Measurements from ENCODE around the gene CPED1.
"Not testable (repeated sequence)": the region's sequence is repeated elsewhere in the genome, so short reads cannot be mapped to it uniquely, and the experiment has no call there.

Gene CPED1

GRCh38 chr7:121157885-121158590, 169.5 kb downstream of the CPED1 start:
- no peak for DNase-seq

DNA sequence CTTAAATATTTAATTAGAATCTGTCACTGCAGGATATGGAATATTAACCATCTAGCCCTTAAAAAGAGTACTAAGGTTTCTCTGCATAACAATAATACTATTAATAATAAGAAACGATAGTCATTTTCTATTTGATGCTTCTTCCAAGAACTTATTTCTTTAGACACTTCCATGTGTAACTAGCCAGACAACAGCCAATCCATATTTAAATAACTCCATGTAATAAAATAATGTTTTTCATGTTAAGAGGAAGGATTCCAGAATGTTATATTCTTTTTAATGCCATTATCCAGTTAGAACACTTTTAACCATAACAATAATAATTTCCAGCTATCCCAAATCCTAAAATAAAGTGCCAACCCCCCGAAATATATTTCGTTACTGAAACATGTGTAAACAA, 170.2 kb downstream of the CPED1 start:
- DNase-seq: no peak

DNA sequence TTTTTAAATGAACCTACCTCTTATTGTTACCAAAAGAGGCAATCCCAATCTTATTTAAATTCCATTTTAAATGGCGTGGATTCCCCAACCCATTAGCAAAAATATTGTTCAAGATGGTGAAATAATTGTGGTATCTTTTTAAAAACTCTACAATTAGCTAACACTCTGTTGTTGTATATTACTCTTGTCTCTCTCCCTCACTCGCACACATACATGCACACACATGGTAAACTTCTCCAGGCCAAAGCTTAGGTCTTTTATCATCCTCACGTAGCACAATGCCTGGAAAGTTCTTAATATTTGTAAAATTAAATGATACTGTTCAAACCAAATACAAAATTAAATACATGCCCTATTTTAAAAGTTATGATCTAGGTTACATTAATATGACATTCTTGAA, 171.0 kb downstream of the CPED1 start:
- DNase-seq: no peak

DNA sequence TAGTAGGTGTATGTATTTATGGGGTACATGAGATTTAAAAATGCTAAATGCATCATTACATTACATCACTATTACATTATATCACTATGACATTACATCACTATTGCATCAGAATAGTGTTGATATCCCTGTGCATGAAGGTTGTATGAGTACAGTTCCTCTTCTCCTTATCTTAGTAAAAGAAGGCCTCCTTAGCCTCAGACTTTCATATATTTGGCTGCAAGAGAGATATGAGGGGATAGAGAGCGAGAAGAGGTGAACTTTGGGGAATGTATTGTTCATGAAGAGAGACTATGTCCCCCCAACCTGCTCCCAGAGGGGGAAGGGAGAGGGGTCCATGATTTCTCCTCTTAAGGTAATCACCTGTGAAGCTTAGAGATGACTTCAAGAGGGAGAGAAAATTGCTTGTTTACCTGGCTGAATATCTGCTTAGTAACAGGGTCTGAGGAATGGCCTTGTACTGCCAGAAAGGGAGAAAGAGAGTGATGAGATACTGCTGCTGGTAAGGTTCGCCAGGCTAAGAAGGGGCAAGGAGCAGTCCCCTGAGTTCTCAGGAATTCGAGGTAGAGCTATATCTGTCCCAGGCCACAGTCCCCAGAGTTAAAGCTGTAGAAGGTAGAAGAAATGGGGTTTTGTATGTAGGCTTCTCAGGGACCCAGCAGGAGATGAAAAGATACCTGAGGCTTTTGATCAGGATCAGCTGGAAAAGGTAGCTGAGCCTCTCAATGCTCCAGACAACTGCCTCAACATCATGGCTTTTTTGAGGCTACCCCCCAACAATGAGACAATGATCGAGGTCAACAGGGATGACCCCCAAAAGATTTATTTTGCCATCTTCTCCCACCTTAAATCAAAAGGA, 171.9 kb downstream of the CPED1 start:
- DNase-seq: no peak

GRCh38 chr7:121163699-121164098, 175.2 kb downstream of the CPED1 start:
- no peak for DNase-seq

- no peak for DNase-seq
These were observed 175.7 kb downstream of the CPED1 start for GRCh38 chr7:121164247-121164646.

DNA sequence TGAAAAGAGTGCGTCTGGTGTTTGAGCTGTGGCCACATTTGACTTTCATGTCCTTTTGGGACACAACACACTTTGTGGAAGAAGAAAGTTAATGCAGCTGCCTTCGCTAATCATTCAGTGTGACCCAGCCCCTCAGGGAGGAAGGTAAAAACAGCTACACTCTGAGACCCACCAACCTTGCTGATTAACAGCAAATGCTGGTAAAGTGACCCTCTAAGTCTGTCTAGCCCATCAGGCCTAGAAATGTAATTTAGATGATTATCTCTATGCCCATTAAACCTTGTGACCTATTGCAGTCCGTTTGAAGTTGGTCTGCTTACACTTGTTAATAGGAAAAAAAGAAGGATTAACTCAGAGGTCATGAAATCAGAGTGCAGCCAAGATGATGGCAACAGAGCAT, 178.4 kb downstream of the CPED1 start:
- DNase-seq: no peak

DNA sequence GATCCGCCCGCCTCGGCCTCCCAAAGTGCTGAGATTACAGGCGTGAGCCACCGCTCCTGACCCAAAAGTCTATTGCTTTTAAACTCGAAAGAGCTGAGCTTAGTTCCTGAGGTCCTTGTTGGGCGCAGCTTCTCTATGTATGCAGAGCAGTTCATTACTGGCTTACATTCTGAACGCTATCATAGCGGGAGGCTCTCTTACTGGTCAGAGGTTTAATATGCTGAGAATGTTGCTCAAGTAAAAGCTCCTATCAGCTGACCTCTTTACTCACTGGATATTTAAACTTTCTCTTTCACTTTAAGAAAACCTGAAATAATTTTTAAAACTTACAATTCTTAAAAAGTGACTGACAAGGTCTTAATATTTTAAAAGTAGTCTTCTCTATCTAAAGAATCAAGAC, 179.5 kb downstream of the CPED1 start:
- no peak for DNase-seq

GRCh38 chr7:121169469-121169868, 181.0 kb downstream of the CPED1 start:
- no peak for DNase-seq

DNA sequence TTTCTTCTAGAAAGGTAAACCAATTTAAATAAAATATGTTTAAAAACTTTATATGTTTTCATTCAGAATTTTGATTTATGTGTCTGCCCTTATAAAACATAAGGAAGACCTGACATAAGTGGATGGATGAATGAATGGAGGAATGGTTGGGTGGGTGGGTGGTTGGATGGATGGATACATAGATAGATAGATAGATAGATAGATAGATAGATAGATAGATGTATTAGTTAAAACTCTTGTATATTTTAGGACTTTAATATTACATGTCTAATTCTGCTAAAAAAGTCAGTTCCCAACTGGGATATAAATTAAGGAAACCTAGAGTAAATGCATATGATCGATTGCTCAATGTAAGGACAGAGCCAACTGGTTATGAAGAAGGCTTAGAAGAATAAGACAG, 184.0 kb downstream of the CPED1 start:
- DNase-seq: no peak

DNA sequence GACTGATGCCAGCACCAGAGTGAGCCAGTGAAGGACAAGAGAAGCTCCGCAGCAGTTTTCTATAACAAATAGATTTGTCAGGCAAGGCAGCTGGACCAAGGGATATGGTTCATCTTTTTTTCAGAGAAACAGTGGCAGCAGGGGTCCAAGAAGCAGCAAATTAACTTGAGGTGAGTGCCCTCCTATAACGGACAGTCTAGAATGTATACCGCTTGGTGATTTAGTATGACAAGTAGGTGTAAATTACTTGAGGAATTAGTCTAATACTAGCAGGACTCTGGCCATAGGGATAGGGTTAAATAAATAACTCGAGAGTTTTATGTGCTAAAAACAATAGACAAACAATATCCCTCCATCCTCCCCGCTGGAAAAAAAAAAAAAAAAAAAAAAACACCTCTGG, 187.3 kb downstream of the CPED1 start:
- DNase-seq: no peak

GRCh38 chr7:121178452-121178851, 189.9 kb downstream of the CPED1 start:
- DNase-seq: no peak

DNA sequence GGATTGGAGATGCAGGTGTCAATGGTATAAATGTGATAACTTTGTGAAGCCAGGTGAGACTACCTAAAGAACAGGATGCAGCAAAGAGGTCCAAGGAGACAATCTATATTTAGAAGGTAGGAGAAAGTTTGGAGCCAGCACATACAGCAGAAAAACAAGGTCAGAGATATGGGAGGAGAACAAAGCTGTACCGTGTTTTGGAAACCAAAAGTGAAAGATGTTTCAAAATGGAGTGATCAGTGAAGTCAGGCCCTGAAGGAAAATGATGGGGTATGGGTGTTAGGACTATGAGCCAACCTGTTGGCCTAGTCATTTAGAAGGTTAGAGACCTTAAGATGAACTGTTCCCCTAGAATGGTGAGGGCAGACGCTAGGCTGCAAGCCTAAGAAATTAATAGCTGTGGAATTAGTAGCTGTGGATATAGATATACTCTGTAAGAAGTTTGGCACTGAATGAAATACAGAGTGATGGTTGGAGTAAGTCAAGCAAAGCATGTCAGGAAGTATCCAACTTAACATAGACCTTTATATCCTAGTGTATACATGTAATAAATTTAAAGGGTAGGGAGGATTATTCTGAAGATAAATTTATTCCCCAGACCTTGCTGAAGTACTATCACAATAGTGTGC, 190.5 kb downstream of the CPED1 start:
- no peak for DNase-seq

DNA sequence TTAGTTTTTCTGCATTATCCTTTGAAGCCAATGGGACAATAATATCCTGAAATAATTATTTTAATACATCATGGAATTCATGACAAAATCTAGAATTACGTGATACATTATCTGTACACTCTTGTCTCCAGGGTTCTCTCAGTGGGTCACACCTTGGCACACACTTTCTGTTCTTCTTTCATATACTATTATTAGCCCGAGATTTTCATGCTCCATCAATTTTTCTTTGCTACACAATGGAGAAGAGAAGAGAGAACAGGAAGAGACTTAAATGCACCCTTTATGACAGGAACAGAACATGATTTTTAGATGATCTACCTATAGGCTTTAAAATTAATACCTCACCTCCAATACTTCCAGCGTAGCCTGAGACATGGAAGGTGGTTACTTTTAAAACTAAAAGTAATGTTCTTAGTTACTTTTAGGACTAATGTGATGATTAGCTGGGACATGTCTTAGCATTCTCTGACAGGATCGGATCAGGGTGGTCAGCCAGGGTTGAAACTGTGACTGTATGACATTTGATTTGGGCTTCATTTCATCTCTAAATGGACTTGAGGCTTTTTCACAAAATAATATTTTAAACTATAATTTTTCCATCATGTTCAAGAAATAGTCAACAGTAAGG, 192.0 kb downstream of the CPED1 start:
- no peak for DNase-seq

- DNase-seq: no peak
These were observed 192.8 kb downstream of the CPED1 start for GRCh38 chr7:121181357-121181756.

DNA sequence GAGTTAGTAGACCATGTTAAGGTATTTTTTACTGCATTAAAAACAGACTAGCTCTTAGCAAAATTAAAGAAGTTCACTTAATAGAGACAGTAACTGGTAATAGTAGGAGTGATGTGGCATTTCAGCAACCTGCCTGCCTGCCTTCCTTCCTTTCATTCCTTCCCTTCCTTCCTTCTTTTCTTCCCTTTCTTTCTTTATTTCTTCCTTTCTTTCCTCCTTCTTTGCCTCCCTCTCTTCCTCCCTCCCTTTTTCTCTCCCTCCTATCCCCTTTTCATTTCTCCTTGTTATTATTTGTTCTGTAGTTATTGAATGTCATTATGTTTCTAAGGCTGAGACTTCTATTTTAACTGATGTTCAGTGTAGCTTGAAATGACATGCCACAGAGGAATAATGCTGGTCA, 193.8 kb downstream of the CPED1 start:
- no peak for DNase-seq

DNA sequence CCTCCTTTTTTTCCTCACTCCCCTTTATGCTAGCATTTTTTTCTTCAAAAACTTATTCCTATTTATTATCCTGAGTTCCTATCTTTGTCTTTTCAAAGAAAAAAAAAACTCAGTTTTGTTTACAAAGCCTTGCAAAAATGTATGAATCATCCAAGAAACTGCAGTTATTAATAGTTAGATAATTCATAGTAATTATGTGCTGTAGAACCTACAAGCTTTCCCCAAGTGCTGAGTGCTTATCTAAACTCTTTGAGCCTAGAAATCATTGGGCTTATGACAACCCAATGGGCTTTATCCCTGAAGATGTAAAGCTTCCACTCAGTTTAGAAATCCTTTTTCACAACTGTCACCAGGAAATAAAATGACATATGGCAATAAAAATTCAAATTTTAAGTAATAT, 194.4 kb downstream of the CPED1 start:
- DNase-seq: no peak

GRCh38 chr7:121183883-121184282, 195.4 kb downstream of the CPED1 start:
- not testable (repeated sequence) for DNase-seq

DNA sequence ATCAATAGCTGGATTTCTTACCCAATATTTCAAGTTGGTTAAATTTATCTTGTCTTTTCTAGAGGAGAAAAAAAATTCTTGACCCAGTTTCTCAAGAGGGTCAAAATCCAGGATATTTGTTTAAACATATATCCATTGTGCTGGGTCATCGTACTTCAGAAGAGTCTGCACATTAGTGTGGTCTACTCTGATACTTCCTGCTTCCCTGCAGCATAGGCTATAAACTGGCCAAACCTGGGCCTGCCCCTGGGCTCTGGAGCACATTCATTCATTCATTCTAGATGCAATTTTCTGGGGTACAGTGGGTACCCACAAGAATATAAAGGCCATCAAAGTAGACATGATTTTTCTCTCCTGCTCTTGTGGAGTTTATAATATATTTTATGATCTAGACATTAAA, 198.2 kb downstream of the CPED1 start:
- DNase-seq: no peak

DNA sequence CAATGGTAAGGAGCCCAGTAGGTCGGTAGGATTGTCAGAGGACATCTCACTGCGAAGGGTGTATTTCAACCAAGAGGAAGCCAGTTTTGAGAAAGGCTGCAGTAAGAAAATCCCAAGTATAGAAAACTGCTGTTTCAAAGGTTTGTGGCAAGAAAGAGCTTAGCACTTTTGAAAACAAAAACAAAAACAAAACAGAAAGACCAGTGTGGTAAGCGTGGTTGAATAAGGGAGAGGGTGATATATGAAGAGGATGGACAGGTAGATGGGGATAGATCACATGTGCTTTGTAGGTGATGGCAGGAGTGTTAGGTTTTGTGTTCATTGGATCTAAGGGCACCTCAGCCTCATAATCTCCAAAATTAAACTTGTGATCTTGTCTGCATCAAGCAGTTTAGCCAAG, 198.7 kb downstream of the CPED1 start:
- no peak for DNase-seq

DNA sequence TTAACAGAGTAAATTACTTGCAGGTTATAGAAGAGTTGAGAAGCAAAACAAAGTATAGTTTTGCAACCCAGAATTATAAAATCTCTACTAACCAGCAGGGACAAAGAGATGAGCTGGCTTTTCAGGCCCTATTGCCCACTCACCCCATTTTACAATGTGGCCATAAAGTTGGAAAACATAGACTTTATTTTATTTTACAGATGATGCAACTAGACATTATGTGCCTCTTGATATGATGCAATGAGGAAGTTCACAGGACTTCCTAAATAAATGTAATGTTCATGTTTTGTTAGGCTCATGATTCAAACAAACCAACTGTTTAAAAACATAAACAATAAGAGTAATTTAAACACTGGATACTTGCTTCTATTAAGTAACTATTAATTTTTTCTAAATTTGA, 199.2 kb downstream of the CPED1 start:
- no peak for DNase-seq

DNA sequence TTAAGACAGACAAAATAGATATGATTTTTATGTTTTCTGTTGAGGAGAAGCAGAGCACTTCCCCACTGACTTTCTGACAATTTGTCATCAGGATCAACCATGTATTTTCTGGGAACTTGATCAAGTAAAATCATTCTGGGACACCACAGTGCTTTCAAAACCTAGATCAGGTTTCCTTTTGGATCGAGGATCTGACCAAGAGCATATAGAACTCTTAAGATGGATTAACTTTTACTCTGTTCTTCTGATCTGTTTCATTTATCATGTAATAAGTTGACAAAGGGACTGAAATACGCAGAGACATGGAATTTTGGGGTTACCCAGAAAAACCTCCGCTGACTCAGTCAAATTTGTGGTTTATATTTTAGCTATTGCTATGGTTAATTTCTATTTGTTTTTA, 204.3 kb downstream of the CPED1 start:
- DNase-seq: no peak

- no peak for DNase-seq
These were observed 206.5 kb downstream of the CPED1 start for GRCh38 chr7:121195010-121195409.

GRCh38 chr7:121195874-121196273, 207.4 kb downstream of the CPED1 start:
- no peak for DNase-seq

Data from midbrain (tissue), 1 donor.